HG03575 (cell line): ENCODE measurements around the gene EYS.
A peak's percentile ranks its signal among the peaks of the same experiment; 100 is the strongest.
"Not testable (repeated sequence)": the region's sequence is repeated elsewhere in the genome, so short reads cannot be mapped to it uniquely, and the experiment has no call there.

Experiments used
- ATAC-seq: cut with Tn5 transposase; IDR thresholded peaks from one replicate; pipeline ENCODE4 v1.9.1; 2021; ENCODE audit not compliant: unreplicated experiment, insufficient number of reproducible peaks, low FRiP score; ENCODE audit errors: extremely low read depth

Gene EYS

DNA sequence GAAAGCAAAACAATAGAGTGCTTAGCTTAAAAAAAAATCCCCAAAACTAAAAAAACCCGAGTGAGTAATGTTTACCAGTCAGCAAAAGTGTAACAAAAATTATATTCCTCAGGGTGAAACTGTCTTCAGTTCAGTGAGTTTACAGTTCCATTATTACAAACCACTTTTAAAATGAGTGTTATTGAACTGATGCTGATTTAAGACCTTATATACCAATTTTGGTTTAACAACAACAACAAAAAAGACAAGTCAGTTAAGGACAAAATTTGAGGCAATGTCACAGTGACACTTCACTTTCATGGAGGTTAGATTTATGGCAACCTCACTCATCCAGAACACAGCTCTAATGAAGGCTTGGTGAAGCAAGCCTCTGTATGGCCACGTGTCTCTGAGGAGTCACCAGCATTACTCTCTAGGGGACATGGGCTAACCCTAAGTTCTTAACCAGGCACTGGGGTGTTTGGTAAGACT lies 1440.6 kb downstream of the EYS start:
- ATAC-seq = peak; percentile 87

DNA sequence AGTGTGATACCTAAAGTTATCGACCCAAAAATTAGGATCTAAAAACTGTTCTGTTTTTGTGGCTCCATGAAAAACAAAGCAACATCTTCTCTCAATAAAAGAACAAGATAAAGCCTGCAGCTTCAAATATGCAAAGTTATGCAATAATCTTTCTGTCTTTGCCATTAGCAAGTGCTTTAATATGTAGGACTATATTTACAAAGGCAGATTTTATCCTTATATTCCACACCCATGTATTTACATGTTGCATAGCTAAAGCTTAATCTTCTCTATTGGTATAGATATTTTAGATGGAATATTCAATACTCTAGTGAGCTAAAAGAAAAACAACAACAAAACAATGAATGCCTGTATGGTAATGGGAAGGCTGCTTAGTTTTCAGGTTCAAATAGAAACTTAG lies 1443.2 kb downstream of the EYS start:
- ATAC-seq = no peak

DNA sequence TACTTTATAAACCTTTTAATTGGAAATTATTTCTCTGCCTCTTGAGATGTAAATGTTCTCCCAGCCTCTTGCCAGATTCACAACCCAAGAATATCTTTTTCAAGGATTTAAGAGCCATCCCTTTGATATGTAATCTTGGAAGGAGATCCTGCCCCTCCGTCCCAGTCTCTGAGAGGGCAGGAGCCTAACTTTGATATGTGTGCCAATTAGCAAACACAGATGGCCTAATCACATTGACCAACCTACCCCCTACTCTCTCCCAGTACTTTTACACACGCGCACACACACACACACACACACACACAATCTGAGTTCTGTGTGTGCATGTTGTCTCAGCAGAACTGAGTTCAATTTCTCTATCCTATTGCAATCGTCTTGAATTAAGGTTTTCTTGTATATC lies 1447.7 kb downstream of the EYS start:
- ATAC-seq = no peak

DNA sequence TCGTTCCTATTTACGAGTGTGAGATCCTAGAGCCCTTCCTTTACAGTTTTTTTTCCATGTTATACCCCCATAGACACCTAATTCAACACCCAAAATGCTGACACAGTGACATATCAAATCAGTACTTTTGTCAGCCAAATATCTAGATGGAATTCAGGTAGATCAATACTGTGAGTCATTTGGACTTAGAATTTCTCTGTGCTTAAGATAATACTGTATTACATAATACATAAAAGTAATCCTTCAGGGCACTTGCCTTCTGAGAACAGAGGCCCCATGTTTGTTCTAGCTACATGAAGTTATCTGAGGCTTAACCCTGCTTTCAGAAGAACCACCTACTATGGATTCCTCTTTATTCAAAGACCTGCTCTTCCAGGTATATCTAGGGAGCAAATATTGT lies 1448.3 kb downstream of the EYS start:
- no peak for ATAC-seq

DNA sequence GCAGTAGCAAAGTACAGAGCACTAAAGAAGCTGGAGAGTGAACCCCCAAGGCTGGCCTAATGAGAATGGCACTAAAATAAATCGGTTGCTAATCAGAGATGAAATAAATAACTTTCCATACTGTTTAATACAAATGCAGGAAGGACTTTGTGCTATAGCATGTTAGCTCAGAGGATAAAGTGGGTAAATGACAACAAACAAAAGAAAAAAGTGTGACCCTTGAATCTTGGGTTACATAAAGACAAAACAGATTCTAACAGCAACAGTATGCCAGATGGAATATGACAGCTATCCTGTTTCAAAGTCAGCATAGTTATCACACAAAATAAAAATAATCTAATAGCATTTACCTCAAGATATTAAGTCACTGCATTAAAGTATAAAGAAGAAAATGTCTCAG lies 1448.7 kb downstream of the EYS start:
- ATAC-seq = no peak

DNA sequence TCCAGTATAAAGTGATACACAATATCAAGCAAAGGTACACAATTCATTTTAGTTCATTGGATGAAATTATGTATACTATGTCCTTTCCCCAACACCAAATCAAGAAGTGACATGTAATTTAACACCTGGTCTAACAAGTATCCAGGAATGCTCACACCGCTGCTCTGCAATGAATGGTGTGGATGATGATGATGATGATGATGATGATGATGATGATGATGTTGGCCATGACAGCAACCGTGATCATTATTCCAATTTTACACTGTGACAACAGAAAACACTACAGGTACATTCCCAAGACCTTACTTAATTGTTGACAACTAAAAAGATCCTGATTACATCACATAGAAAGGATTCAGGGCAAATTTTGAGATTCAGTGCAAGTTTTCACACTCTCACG lies 1449.4 kb downstream of the EYS start:
- ATAC-seq = no peak

DNA sequence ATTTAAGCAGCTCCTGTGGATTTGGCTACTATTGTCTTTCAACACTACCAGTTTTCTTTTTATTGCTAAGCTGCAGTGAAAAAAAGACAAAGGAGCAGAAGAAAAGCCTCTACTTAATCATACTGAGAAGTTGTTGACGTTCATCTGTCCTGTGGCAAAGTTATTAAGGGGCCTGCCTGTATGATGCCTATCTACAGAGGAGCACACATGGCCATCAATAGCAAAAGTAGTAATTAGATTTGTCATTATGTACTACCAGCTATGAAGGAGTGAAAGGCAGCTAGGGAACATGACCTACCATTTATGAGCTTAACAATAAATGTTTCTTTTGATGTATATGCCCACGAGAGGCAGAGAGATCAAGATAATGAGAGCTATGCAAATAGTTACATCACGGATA lies 1450.5 kb downstream of the EYS start:
- no peak for ATAC-seq

DNA sequence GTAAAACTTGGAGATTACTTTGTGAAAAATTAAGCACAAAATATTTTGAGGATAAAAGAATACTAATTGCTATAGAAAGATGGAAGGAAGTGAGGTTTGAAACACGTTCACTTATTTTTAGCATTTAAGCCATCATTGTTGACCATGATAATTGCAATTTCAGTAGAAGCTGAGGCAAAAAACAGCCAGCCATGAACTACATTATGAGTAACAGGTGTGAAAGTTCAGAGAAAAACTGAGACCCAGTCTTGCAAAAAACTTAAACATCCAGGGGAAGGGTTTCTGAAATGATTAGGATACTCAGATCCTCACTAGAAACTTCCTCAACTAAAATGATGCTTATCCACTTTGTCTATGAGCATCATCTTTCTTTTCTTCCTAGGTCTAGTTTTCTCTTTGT lies 1452.0 kb downstream of the EYS start:
- ATAC-seq = no peak

DNA sequence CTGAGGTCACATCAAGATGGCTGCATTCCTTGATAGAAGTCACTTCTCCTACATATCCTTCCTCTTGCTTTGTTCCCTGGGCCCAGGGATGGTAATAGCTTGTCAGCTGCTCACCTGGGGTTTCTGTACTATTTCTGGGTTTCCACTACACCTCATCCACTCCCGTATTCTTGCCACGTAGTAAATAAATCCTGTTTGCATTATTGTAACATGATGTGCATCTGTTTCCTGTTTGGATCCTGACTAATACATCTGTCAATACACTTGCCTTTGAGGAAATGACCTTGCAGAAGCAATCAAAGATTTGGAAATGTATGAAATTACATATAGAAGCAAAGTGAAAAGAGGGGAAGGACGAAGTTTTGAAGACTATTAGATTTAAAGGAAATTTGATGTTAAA lies 1452.5 kb downstream of the EYS start:
- no peak for ATAC-seq

DNA sequence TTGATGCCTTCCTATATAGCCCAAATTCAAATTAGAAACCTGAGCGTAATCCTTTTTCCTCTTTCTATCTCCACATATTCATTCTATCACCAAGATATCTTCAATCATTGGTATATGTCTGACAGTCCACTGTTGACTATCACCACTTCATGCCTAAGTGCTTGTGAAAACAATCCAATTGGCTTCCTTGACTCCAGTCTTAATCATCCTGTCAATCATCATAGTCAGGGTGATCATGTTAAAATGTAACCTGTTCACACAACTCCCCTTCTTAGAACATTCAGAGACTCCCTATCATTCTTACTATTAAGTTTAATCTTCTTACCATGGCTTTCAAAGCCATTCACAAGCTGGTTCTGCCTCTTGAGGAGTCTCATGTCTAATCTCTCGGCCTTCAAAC lies 1454.8 kb downstream of the EYS start:
- no peak for ATAC-seq

DNA sequence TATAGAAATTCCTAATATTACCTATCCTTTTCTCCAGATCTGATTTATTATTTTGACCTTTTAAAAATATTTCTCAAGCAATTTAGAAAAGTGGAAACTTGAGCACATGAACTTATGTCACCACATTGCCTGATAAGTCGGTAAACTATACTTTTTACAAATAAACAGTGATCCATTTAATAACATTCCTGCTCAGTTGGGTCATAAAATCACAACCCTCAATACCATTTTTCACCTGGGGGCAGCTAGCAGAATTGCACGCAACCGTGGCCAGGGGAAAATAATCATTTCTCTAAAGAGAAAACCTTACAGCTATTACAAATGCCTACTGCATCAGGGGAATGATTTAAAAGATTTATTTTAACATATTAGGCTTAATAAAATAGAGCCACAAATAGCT lies 1456.9 kb downstream of the EYS start:
- ATAC-seq = no peak

DNA sequence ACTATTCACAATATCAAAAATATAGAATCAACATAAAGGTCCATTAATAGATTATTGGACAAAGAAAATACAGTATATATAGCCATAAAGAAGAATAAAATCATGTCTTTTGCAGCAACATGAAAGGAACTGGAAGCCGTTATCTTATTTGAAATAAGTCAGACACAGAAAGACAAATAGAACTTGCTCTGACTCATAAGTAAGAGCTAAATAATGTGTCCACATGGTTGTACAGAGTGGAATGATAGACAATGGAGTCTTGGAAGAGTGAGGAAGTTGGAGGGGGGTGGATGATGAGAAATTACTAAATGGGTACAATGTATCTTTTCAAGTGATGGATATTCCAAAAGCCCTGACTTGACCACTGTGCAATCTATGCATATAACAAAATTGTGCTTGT lies 1457.9 kb downstream of the EYS start:
- no peak for ATAC-seq

DNA sequence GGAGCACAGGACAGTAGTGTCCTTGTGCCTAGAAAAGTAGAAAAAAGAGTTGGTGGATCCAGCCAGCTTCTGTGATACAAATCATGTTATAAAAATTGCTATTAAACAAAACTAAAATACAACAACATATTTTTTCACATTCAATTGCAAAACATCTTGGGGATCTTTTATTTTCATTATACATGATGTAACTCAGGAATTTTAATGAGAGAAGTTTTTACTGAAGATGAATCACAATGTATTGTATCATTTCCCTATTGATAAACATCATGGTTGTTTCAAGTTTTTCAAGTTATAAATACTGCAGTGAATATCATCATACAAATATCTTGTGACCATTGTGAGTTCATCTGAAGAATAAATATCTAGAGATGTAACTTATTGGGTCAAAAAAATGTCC lies 1463.4 kb downstream of the EYS start:
- ATAC-seq = no peak

DNA sequence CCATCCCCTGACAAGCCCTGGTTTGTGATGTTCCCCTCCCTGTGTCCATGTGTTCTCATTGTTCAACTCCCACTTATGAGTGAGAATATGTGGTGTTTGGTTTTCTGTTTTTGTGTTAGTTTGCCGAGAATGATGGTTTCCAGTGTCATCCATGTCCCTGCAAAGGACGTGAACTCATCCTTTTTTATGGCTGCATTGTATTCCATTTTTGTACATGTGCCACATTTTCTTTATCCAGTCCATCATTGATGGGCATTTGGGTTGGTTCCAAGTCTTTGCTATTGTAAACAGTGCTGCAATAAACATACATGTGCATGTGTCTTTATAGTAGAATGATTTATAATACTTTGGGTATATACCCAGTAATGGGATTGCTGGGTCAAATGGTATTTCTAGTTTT lies 1468.1 kb downstream of the EYS start:
- ATAC-seq = not testable (repeated sequence)

DNA sequence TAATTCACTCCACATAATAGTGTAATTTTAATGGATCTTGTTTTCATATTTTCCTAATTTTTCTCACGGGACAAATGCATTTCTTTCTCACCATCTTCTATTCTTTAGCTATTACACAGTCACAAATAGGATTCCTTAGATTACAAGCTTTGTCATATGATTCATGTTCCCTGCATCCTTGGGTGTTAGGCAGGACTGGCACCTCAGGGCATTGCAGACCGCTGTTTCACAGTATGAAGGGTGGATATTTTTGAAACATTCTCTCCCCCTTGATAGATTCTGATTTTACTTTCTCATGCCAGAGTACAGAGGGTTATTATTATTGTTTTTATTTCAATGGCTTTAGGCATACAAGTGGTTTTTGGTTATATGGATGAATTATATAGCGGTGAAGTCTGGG lies 1469.0 kb downstream of the EYS start:
- no peak for ATAC-seq

DNA sequence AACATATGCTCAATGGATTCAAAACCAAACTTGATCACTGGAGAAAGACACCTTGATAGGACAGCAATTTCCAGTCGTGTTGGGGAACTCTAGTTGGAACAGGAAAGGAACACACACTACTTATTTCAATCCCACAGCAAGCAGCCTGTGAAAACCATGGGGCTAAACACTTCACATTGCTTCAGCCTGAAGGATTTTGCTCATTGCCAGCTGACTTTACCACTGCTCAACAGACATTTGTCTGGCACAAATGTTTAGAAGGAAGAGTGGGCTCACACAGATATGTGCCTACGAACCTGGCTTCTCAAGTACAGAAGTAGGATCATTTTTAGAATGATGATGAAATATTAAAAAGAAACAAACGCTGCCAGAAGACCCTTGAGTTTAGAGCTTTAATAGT lies 1473.3 kb downstream of the EYS start:
- ATAC-seq = no peak

DNA sequence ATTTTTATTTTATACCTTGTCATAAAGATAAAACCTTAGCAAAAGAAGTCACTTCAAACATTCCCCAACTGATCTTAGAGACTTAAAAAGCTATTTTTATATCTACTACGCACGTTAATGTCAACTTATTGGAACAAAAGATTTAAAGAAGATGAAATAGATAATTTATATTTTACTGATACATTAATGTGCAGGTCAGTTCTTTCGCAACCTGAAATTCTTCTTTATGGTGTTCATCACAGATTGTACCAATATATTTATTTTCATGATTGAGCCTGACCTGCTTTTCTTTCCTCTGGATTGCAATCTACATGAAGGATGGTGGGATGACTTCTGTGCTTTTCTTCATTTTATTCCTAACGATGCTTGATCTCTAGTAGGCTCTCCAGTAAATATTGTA lies 1475.1 kb downstream of the EYS start:
- ATAC-seq = no peak

DNA sequence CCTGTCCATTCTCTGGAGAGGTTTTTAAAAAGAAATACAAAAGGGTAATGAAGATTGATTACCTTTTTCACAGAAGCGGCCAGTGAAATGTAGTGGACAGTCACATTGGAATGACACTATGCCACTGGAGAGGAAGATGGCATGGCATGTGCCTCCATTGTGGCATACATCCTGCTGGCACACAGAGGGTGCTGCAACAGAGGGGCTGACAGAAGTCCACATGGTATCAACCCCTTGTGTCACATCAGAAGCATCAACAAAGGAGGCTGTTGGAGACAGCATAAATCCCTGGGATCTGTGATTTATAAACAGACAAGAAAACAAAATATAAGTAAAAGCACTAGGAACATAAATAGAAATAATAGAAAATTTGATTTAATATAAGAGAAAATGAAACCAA lies 1476.5 kb downstream of the EYS start:
- ATAC-seq = no peak

DNA sequence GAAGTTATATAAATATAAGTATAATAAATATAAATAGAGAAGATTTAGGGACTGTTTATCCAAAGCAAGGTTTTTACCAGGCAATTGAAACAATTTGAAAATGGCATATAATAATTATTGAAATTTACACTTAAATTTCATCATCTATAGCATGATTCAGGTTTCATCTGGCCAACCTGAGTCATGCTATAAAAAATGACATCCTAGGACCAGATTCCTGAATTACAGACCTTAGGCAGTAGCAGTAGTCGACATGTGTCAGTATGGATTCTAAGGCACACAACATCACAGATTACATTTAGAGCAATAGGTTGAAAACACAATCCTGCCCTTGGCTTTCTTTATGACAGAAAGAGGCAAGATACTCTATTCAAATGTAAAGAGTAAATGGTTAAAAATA lies 1479.2 kb downstream of the EYS start:
- no peak for ATAC-seq

DNA sequence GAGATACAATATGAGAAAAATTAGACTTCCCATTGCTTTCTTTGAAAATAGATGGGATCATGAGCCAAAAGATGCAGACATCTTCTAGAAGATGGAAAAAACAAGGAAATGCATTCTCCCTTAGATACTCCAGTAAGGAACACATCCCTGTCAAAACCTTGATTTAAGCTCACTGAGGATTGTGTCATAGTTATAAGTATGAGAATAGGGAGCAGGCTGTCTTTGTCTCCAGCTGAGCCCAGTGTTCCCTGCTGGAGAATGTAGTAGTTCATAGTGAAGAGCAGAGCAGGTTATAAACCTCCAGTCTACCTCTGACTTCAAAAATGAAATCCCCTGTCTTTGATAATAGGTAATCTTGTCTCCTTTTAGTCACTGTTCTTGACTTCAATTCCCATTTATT lies 1481.5 kb downstream of the EYS start:
- no peak for ATAC-seq

DNA sequence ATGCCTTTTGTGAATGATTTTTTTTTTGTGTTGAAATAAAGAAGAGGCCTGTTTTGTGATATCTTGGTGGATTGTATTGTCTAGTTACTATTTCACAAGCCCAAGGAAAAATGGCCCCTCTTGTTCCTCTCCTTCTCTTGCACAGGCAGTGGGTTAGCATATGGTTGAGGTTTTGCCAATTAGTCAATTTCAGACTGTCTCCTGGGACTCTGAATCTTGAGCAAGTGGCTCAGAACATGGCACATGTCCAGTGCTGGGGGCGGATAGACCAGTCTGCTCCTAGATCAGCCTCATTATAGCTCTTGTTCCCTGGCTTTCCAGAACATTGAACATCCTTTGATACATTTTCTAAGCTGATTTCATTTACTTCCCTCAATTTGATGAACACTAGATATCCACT lies 1482.2 kb downstream of the EYS start:
- no peak for ATAC-seq

DNA sequence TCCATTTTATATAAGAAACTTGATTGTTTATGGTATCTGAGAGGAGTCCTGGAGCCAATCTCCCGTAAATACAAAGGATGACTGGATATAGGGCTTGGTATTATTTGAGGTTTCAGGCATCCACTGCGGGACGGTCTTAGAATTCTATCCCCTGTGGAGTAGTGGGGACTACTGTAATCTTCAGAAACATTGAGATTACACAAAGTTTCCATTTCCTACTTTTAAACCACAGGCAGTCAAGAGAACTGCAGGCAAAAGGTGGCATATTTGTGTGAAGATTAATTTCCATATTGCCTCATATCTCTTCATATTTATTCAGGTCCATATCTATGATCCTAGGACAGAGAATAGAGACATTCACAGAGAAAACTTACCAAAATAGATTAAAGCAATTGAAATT lies 1485.2 kb downstream of the EYS start:
- ATAC-seq = no peak
